ENCODE results near the gene RXFP3.

DNA sequence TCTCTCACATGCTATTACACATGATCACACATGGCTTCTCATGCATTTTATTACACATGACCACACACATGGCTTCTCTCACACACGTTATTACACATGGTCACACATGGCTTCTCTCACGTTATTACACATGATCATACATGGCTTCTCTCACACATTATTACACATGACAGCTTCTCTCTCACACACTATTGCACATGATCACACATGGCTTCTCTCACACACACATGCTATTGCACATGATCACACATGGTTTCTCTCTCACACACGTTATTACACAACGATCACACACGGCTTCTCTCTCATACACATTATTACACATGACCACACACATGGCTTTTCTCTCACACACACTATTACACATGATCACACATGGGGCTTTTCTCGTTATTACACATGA, 49.3 kb downstream of the RXFP3 start:
- no peak for TF ChIP-seq POLR2A (IDR thresholded peaks at IDR 0.05)
- TF ChIP-seq, protein P1, sequence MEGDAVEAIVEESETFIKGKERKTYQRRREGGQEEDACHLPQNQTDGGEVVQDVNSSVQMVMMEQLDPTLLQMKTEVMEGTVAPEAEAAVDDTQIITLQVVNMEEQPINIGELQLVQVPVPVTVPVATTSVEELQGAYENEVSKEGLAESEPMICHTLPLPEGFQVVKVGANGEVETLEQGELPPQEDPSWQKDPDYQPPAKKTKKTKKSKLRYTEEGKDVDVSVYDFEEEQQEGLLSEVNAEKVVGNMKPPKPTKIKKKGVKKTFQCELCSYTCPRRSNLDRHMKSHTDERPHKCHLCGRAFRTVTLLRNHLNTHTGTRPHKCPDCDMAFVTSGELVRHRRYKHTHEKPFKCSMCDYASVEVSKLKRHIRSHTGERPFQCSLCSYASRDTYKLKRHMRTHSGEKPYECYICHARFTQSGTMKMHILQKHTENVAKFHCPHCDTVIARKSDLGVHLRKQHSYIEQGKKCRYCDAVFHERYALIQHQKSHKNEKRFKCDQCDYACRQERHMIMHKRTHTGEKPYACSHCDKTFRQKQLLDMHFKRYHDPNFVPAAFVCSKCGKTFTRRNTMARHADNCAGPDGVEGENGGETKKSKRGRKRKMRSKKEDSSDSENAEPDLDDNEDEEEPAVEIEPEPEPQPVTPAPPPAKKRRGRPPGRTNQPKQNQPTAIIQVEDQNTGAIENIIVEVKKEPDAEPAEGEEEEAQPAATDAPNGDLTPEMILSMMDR (IDR thresholded peaks at IDR 0.05), result no peak
- TF ChIP-seq POLR2AphosphoS5 (IDR thresholded peaks at IDR 0.05; ENCODE audit: insufficient read depth in 1 of 2, low read depth in 1 of 2), result no peak
